DMS53 treated with DMSO at 0.1 percent for 48 hours (cell line): Measurements from ENCODE around the gene GDE1.

Experiments used
- DNase-seq: peaks from one replicate; lab custom pipeline; 2025; ENCODE audit not compliant: unreplicated experiment; lab: John Stamatoyannopoulos, UW

GDE1 gene

GRCh38 chr16:19524356-19524615 is 2.4 kb upstream of the GDE1 start:
- DNase-seq: no peak

- DNase-seq: peak; percentile 67
Measured at GRCh38 chr16:19523559-19524355, 1.9 kb upstream of the GDE1 start, which contains the start of gene CCP110. TSS of gene CCP110 (plus strand) at chr16:19523942. CDS start at chr16:19527882, 3,940 bp downstream.

GRCh38 chr16:19523184-19523558 is 1.3 kb upstream of the GDE1 start:
- DNase-seq: no peak

GRCh38 chr16:19522760-19523159 is 862 bp upstream of the GDE1 start:
- no peak for DNase-seq

- peak; percentile 66 for DNase-seq
Measured at GRCh38 chr16:19522397-19522732, 467 bp upstream of the GDE1 start.

DNA sequence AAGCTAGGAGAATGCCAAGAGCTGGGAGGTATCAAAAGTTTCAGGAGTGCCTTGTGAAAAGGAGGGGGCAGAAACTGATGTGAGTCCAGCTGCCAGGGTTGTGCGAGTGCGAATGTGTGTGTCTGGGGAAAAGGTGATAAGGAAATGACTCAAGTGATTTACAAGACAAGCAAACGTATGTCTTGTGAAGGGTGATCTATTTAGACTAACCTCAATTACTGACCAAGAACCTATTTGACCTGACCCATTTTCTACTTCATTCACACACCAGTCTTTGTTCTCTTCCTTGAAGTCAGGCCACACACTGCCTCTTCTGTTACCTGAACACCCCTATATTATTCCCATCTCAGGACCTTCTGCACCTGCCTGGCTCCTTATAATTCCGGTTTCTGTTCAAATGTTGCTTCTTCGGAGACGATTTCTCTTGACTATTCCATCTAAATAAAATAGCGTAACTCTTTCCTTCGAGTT is 1.0 kb downstream of the GDE1 start:
- DNase-seq: no peak

- no peak for DNase-seq
Measured at GRCh38 chr16:19518388-19518787, 3.5 kb downstream of the GDE1 start.

DNA sequence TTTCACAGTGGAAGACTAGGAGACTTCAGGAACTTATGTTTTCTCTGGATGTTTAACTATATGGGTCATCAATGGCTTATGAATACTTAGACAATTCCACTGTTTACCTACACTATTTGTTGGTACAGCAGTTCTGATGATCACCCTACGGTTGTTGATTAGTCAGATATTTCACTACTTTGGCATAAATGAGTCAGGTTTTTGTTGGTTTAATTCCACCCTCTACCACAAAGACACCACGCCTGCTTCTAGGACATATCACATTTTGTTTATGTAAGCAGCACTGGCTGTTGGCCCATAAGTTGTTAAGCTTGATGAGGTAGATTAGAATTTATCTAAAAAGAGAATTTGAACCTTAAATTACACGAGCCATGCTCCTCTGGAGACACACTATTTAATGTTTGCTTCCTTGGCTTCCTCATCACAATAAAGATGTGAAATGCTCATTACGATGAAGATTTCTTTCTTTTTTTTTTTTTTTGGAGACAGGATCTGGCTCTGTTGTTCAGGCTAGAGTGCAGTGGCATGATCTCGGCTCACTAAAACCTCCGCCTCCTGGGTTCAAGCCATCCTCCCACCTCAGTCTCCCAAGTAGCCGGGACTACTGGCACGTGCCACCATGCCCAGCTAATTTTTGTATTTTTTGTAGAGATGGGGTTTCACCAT is 4.3 kb downstream of the GDE1 start:
- DNase-seq: no peak

DNA sequence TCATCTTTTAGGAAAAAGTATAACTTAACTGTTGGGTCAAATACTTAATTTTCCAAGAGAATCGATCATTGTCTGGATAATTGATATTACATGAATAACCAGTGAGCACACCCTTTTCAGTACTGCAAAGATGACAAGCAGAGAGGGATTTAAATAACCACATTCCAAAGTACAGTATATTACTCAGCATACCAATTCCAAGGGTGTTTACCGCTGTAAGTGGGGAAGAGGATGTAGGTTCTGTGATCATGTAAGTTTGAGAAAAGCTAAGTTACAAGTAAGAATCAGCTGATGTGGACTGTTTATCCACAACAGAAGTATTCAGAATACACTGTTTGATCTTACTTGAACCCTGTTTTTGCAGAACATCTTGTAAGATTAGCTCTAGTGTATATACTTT is 6.1 kb downstream of the GDE1 start:
- DNase-seq: no peak

DNA sequence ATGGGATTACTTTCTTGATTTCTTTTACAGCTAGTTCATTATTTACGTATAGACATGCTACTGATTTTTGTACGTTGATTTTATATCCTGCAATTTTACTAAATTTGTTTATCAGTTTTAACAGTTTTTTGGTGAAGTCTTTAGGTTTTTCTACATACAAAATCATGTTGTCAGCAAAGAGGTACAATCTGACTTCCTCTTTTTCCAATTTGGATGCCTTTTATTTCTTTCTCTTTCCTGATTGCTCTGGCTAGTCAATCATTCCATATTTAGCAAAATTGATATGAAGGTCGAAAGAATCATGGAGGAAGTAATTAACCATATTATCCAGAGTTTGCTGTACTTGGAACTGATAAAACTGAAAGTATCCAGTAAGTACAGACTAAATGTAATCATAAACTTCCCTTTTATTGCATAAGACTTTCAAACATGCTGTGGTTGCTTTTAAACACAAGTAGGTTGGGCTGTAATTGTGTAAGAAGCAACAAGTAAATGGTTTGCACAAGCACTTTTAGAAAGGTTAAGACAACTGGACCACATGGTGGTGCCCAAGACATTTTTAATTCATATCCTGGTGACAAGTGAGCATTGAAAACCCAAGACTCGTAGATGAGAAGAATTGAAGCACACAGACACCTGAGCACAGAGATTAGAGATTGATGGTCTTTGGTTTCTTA is 8.4 kb downstream of the GDE1 start:
- no peak for DNase-seq

DNA sequence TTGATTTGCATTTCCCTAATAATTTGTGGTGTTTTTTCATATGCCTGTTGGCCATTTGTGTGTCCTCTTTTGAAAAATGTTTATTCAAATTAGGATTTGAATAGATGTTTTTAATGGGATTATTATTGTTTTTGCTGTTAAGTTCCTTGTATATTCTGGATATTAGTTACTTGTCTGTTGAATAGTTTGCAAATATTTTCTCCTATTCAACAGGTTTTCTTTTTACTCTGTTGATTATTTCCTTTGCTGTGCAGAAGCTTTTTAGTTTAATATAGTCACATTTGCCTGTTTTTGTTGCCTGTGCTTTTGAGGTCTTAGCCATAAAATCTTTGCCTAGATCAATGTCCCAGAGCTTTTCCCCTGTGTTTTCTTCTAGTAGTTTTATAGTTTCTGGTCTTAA is 9.6 kb downstream of the GDE1 start:
- no peak for DNase-seq

DNA sequence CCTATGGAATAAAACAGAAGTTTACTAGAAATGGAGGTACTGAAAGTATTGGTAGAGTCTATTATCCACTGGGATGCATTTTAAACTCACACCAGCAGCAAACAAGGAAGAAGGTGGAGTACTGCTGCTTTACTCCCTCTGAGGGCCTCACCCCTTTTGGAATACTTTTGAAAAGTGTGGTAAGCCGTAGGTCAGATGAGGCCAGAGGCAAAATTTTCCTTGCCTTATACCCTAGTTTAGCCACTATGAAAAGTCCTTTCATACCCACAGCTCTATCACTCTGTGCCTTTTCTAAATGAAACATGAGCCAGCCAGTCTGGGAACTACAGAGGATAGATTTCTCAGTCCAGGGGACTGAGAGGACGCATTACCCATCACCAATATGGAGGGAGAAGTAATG is 14.0 kb downstream of the GDE1 start:
- no peak for DNase-seq

DNA sequence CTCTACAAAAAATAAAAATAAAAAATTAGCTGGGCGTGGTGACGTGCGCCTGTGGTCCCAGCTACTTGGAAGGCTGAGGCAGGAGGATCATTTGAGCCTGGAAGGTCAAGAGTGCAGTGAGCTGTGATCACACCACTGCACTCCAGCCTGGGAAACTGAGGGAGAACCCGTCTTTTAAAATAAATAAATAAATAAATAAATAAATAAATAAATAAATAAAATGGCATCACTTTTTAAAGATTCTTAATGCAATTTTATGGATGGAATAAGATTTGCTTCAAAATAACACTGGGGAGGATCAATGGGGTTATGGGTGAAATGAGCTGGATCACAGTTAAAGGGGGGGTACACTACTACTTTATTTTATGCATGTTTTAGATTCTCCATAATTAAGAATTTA is 14.9 kb downstream of the GDE1 start:
- DNase-seq: no peak

GRCh38 chr16:19505600-19506303 is 16.1 kb downstream of the GDE1 start:
- DNase-seq: no peak

DNA sequence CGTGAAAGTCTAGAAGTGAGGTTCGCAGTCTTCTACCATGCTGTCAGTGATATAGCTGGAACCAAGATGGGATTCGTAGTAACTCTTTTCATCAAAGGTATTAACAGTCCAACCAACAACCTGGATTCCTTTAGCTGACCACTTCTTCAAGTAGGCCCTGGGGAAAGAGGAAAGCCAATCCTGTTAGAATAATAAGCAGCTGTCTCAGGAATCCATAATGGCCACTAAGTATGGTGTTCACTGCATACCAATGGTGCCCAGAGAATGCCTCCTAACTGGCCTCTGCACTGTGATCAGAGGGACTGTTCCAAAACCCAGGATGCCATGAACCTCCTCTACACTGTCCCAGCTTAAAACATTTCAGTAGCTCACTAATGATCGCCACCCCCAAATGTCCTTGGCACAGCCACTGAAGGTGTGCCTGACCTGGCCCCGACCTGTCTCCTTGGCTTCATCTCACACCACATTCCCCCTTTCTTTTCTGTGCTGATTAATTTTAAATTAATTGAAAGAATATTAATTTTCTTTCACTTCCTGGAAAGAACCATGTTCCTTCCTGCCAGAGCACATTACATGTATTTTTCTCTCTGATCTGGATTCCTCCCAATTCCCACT is 18.3 kb downstream of the GDE1 start:
- DNase-seq: no peak

- peak; percentile 65 for DNase-seq
Measured at GRCh38 chr16:19502395-19503131, 19.3 kb downstream of the GDE1 start.

GRCh38 chr16:19499481-19499880 is 22.4 kb downstream of the GDE1 start:
- DNase-seq: no peak

GRCh38 chr16:19499006-19499405 is 22.9 kb downstream of the GDE1 start:
- no peak for DNase-seq

GRCh38 chr16:19497176-19497575 is 24.7 kb downstream of the GDE1 start:
- DNase-seq: no peak

GRCh38 chr16:19490619-19491018 is 31.3 kb downstream of the GDE1 start:
- no peak for DNase-seq

- DNase-seq: no peak
Measured at GRCh38 chr16:19488213-19488640, 33.7 kb downstream of the GDE1 start.
